Panc1 (cell line): ENCODE measurements around the gene PTDSS2.

Experiments
- CTCF ChIP-seq: fragments of 450-650 bp; IDR thresholded peaks from 2 replicates; pipeline ENCODE4 v1.5.1; 2017; ENCODE audit warnings: mild to moderate bottlenecking
- POLR2AphosphoS5 ChIP-seq: IDR thresholded peaks from 2 replicates; pipeline ENCODE4 v1.6.1; 2012; ENCODE audit warnings: mild to moderate bottlenecking, low read depth, low read length, moderate library complexity
- SIN3A ChIP-seq: IDR thresholded peaks from 2 replicates; pipeline ENCODE4 v1.6.1; 2012; ENCODE audit warnings: low read depth, mild to moderate bottlenecking, low read length, moderate library complexity, borderline replicate concordance; ENCODE audit not compliant: insufficient read depth
- TCF7L2 ChIP-seq: IDR thresholded peaks from 2 replicates; pipeline ENCODE4 v1.6.1; 2011; ENCODE audit warnings: mild to moderate bottlenecking, low read depth, low read length, inconsistent platforms

- TF ChIP-seq CTCF (no peak), POLR2AphosphoS5 (no peak), TCF7L2 (no peak), SIN3A (no peak)
Measured at GRCh38 chr11:508956-509355, 58.9 kb downstream of the PTDSS2 start.
